Erythroblast (primary cell): ENCODE data around the gene CDK18.

ENCODE experiments used
- DNase-seq, 2 experiments: peaks; one replicate each; lab custom pipeline; 2025; lab: John Stamatoyannopoulos, UW
- GATA1 ChIP-seq: IDR thresholded peaks from 2 replicates; pipeline ENCODE4 v1.6.1; 2011; ENCODE audit warnings: low read depth, mild to moderate bottlenecking, control low read depth, low read length, moderate library complexity
- POLR2A ChIP-seq: IDR thresholded peaks from 2 replicates; pipeline ENCODE4 v1.6.1; 2011; ENCODE audit warnings: mild to moderate bottlenecking, low read length

Gene CDK18

GRCh38 chr1:205504311-205505075 lies at the start of gene CDK18:
TSS of gene CDK18 (plus strand) at chr1:205504669. CDS start at chr1:205523168, 18,499 bp downstream.
- DNase-seq, result no peak

GRCh38 chr1:205454903-205455335 lies 49.5 kb upstream of the CDK18 start:
- TF ChIP-seq POLR2A, result no peak
- TF ChIP-seq GATA1, result no peak
- DNase-seq, result no peak

More at GRCh38 chr1:205504311-205505075, at the start of gene CDK18:
- TF ChIP-seq GATA1, result no peak
- TF ChIP-seq POLR2A, result no peak

GRCh38 chr1:205455581-205456382 lies 48.7 kb upstream of the CDK18 start, which contains the start of gene BLACAT1:
TSS of gene BLACAT1 (minus strand) at chr1:205456045.
- TF ChIP-seq POLR2A, result no peak
- TF ChIP-seq GATA1, result no peak
- DNase-seq, result no peak

GRCh38 chr1:205456383-205456867 lies 48.0 kb upstream of the CDK18 start:
- TF ChIP-seq GATA1, result no peak
- no peak for TF ChIP-seq POLR2A
- no peak for DNase-seq

- DNase-seq, result no peak
- TF ChIP-seq POLR2A (no peak), GATA1 (no peak)
Observed at GRCh38 chr1:205456868-205457745, 47.4 kb upstream of the CDK18 start.

GRCh38 chr1:205458777-205459566 lies 45.5 kb upstream of the CDK18 start:
- TF ChIP-seq GATA1 (no peak), POLR2A (no peak)
- peak; percentile 6 to 13 for DNase-seq

GRCh38 chr1:205465392-205465791 lies 39.1 kb upstream of the CDK18 start:
- no peak for DNase-seq
- TF ChIP-seq POLR2A (no peak), GATA1 (no peak)

GRCh38 chr1:205466595-205467220 lies 37.8 kb upstream of the CDK18 start:
- TF ChIP-seq GATA1 (no peak), POLR2A (no peak)
- DNase-seq, result no peak

GRCh38 chr1:205470131-205470530 lies 34.3 kb upstream of the CDK18 start:
- TF ChIP-seq GATA1, result no peak
- TF ChIP-seq POLR2A, result no peak

GRCh38 chr1:205472737-205473441 lies 31.6 kb upstream of the CDK18 start:
- TF ChIP-seq GATA1 (no peak), POLR2A (no peak)

More at GRCh38 chr1:205470131-205470530, 34.3 kb upstream of the CDK18 start:
- no peak for DNase-seq

GRCh38 chr1:205473475-205473874 lies 31.0 kb upstream of the CDK18 start:
- TF ChIP-seq POLR2A, result no peak
- TF ChIP-seq GATA1, result no peak
- DNase-seq, result no peak

More at GRCh38 chr1:205472737-205473441, 31.6 kb upstream of the CDK18 start:
- DNase-seq, result no peak

GRCh38 chr1:205473966-205474365 lies 30.5 kb upstream of the CDK18 start:
- no peak for TF ChIP-seq GATA1
- TF ChIP-seq POLR2A, result no peak
- DNase-seq, result no peak
